HuH-7.5 (cell line): ENCODE results near the gene TMEM59.
"Not testable (repeated sequence)": the region's sequence is repeated elsewhere in the genome, so short reads cannot be mapped to it uniquely, and the experiment has no call there.

ENCODE experiments used
- DNase-seq: peaks from one replicate; pipeline ENCODE4 v3.0.0; 2011; ENCODE audit warnings: low spot score

The TMEM59 gene, protein sequence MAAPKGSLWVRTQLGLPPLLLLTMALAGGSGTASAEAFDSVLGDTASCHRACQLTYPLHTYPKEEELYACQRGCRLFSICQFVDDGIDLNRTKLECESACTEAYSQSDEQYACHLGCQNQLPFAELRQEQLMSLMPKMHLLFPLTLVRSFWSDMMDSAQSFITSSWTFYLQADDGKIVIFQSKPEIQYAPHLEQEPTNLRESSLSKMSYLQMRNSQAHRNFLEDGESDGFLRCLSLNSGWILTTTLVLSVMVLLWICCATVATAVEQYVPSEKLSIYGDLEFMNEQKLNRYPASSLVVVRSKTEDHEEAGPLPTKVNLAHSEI

DNA sequence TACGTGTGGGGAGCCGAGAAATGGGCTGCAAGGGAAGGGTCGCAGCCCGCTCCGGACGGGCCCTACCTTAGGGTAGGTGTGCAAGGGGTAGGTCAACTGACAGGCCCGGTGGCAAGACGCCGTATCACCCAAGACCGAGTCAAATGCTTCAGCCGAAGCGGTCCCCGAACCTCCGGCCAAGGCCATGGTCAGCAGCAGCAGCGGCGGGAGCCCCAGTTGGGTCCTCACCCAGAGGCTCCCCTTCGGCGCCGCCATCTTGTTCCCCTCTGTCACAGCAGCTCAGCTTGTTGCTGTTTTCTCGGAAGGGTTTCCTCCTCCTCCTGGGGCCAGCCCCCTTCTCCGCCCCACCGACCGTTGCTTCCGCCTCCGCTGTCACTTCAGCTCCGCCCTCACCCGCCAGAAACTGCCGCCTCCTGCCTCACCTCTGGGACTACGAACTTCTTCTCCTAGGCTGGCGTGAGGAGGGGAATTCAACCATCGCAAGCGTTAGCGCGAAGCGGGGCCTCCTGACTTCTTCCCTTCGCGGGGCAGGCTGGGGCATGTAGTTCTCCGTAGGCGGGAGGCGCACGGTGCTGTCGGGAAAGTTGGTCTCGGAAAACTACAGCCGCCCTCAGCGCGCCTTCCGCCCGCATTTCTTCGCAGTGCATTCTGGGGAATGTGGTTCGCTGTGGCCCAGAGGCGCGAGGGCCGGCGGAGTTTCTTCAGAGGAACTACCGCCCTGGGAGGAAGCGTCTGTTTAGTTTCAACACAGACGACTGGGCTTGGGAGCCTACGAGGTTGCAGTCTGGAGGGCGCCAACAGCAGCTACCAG is at the start of gene TMEM59, which contains the start of gene TCEANC2:
TSS of gene TMEM59 (minus strand) at position 271 of the 811 bp plus-strand sequence. CDS start at position 255, 16 bp downstream.
TSS of gene TCEANC2 (plus strand) at position 675 of the 811 bp plus-strand sequence. CDS start 815 bp downstream, outside the sequence.
- peak; percentile 58 for DNase-seq

DNA sequence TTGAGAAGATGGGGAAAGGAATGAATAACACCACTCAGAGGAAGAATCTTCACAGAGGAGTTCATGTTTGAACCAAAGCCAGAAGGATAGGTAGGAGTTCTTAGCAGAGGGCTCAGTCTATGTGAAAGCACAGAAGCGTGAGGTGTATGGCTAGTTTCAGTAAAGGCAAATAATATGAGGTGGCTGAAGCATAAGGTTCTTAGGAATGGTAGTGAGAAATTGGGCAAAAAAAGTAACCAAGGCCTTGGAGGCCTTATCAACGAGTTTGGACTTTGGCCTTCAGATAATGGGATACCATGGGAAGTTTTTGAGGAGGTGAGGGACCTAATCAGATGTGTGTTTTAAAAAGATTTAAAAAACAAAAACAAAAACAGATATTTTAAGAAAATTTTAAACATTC is 47.5 kb upstream of the TMEM59 start:
- DNase-seq, result no peak

DNA sequence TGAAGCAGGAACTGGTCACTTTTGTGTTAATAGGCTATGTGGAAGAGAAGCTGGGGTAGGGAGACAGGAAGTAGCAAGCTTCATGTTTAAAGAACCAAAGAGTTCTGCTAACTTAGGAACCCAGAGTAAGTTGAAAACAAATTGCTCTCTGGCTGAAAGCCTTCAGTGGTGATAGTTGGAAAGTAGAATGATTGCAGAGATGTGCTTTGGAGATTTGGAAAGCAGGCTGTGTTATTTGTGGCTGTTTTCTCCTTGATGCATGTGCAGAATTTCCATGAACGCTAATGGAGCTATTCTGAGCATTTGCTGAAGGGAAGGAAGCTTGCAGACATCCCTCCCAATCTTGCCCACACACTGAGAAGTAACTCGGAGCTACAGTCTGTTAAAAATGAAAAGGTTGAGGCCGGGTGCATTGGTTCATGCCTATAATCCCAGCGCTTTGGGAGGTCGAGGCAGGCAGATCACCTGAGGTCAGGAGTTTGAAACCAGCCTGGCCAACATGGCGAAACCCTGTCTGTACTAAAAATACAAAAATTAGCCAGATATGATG is 46.1 kb upstream of the TMEM59 start:
- DNase-seq, result no peak

DNA sequence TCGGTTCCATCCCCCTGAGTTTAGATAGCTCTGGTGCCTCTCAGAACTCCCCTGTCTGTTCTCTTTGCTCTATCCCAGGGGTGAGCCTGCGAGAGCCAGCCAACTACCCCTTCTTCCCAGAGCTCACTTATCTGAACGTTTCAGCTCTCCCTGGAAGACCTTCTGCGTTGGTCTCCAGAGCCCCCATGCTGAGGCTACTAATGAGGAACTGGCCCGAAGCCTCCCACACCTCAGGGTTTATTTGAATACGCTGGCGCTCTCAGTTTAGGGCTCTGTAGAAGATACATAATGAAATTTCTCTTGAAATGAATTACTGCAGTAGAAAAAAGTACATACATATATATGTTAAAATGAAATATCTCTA is 43.9 kb upstream of the TMEM59 start:
- DNase-seq, result no peak

DNA sequence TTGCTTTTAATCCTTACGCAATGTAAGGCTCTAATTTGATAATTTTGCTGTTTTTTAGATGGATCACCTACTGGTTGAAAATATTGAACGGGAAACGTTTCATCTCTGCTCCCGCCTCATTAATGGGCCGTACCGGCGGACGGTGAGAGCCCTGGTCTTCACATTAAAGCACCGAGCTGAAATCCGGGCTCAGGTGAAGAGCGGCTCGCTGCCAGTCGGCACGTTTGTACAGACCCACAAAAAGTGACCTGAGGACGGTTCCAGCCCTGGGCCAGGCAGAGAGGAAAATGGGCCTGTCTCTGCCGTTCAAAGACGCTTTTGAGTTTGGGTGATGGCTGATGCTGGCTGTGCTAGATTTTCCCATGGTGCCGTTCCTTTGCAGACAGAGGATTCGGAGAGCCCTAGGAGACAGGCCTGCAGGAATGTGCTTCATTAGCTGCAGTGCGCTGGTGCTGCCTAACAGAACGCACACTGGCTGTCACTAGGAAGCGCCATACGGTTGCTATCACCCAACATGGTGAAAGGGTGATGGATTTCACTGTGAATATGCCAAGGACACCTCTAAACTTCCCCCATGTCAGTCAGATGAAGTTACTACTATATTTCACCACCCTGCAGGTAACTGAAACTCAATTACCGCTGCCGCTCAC is 43.3 kb upstream of the TMEM59 start:
- no peak for DNase-seq

- no peak for DNase-seq
These were observed 42.7 kb upstream of the TMEM59 start for GRCh38 chr1:54095546-54096226.

DNA sequence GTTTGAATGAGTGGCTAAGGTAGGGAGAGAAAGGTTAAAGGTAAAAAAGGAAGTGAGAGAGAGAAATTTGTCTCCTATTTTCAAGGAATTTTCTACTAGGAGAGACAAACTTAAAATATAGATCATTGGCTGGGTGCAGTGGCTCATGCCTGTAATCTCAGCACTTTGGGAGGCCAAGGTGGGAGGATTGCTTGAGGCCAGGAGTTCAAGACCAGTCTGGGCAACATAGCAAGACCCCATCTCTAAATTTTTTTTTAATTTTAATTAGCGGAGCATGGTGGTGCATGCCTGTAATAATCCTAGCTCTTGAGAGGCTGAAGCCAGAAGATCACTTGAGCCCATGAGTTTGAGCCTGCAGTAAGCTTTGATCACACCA is 41.7 kb upstream of the TMEM59 start:
- not testable (repeated sequence) for DNase-seq

GRCh38 chr1:54094001-54094729 is 41.2 kb upstream of the TMEM59 start:
- DNase-seq, result no peak

- no peak for DNase-seq
These were observed 38.7 kb upstream of the TMEM59 start for GRCh38 chr1:54091666-54092065.

GRCh38 chr1:54088385-54088784 is 35.4 kb upstream of the TMEM59 start:
- no peak for DNase-seq

DNA sequence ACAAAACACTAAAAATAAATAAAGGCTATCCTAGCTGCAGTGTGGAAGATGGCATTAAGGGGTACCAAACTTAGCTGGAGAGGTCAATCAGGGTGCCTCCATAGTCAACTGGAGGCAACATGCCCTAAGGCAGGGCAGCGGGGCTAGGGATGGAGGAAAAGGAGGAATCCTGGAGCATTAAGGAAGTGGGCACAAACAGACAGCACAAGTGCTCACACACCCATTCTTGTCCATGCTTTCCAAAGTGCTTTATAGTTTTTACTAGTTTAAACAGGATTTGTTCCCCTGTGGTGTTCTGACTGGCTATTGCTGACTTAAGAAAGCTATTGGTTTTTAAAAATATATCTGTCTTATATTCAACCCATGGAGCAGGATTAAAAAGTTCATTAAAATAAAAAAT is 33.8 kb upstream of the TMEM59 start:
- DNase-seq, result no peak

- no peak for DNase-seq
These were observed 31.8 kb upstream of the TMEM59 start for GRCh38 chr1:54084794-54085193.

DNA sequence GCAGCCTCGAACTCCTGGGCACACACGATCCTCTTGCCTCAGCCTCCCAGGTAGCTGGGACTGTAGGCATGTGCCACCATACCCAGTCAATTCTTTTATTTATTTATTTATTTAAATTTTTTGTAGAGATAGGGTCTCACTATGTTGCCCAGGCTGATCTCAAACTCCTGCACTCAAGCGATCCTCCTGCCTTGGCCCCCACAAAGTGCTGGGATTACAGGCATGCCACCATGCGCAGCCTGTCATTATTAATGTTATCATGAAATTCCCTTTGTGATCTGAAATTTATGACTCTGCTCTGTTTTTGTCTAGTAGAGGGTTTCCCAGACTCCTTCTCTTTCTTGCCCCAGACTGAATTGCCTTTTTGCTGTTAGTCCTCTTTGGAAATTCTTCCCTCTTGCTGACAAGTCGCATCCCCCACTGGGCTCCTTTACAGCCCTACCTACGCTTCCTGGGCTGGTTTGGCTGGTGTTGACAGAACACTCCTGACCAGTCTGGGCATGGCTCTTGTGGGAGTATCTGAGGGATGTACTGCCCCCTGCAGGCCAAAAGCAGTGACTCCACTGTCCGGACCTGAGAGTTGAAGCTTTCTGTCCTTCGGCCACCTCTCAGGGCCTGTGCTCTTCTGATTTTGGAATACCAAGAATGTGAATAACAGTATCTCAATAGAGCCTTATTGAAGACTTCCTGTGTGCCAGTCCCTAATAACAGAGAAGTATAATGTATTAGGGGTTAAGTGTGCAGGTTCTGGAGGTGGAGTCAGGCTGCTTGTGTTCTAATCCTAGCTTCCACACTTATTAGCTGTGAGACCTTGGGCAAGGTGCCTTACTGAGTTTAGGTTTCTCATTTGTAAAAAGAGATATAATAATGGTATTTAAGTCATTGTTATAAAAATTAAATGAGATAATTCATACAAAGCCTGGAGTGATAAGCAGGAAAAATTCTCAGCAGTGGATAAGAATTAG is 28.6 kb upstream of the TMEM59 start:
- peak; percentile 48 for DNase-seq

DNA sequence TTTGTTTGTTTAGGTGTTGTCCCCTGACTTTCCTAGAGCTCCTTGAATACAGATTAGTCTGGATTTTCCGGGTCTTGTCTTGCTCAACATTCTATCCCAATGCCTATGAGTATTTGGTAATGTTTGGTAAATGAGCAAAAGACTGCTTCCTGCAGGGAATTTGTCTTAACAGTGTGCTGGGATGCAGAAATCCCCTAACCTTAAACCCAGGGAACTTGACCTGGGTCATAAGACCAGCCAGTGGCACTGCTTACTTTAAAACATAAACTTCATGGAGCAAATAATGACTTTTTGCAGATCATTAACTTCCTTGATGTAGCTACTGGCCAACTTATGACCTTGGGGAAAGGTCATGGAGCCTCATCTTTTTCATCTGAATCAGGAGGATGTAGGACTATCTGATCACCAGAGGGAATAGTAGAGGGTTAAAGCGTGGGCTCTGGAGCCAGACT is 27.6 kb upstream of the TMEM59 start:
- no peak for DNase-seq

DNA sequence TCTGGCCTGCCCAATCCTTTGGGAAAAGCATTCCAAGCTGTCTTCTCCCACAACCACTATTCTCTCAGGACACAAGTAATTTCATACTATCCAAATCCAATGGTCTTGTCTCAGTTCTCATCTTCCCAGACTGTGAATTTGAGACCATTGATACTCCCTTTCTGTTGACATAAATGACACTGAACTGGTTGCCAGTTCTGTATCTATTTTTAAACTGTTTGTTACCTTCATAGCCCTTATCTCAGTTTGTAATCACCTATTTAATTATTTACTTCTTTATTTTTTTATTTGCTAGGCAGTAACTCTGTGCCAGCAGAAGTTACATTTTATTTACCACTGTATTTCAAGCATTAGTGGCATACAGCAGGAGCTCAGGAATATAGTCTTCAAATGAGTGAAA is 24.4 kb upstream of the TMEM59 start:
- no peak for DNase-seq

DNA sequence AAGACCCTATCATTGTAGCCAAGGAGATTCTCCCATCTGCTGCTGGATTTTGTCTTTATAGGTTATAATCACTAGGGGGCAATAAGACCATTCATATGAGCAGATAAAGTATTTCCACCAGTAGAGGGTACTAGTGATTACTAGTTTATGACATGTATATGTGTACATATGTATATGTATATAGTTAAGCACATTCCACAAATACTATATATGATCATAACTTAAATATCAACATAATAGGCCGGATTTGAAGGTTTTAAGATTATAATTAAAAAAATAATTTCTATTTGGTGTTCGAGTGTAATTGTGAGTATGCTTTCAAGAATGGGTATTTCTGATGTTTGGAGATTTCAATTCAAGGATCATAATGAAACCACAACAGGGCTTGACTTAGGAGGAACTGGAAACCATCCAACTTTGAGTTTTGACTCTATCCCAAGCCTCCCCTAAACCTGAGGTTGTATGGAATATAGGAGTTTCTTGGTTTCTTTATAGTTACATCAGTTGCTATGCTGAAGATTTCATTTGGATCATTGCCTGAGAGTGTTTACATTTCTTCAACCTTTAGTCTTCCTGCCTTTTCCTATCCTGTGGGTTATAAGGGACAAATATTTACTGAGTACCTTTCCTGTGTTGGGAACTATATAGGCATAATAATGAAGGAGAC is 17.3 kb upstream of the TMEM59 start:
- no peak for DNase-seq

- DNase-seq, result no peak
These were observed 16.8 kb upstream of the TMEM59 start for GRCh38 chr1:54069791-54070170.

GRCh38 chr1:54064299-54064698 is 11.3 kb upstream of the TMEM59 start:
- no peak for DNase-seq

DNA sequence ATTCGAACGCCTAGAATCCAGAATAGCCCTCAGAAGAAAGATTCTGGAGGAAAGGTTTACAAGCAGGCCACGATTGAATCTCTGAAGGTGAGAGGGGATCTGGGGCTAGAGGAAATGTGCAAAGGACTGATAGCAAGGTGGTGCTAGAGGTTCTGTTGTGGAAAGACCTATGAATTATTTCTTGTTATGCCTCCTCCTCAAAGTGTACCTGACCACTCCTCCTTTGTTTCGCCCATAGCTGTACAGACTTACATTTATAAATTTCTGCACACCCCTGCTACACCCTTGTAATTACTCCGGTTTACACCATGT is 1.4 kb upstream of the TMEM59 start:
- no peak for DNase-seq
